HT-29 (cell line): ENCODE results near the gene HIF3A. TPM values are rescaled to one million over a fixed set of nuclear protein-coding genes. Genes with fewer than 3 reads are reported as not detected.

Experiments used
- DNase-seq: peaks from one replicate; pipeline ENCODE4 v3.0.0-alpha.2; 2015; ENCODE audit warnings: low spot score
- total RNA-seq: library from RNA; depleted of rRNA; stranded (reverse); fragments of >200 nt; shearing (Covaris generic); gene quantifications from 2 replicates; pipeline ENCODE4 v1.2.3, GENCODE V29; 2014

HIF3A gene
- total RNA-seq, 1 experiment from 2014 or later: not detected

DNA sequence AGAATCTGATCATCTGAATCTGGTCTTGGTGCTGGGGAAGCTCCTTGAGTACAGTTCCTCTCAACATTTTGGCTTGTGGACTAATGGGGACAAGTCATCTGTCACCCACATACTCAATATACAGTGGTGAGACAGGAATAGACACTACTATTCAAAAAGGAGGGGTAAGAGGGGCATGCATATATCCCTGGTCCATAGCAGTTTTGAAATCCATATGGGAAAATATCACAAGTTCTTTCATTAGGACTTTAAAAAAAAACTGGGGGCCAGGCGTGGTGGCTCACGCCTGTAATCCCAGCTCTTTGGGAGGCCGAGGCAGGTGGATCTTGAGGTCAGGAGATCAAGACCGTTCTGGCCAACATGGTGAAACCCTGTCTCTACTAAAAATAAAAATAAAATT, 29.8 kb downstream of the HIF3A start:
- DNase-seq: no peak

DNA sequence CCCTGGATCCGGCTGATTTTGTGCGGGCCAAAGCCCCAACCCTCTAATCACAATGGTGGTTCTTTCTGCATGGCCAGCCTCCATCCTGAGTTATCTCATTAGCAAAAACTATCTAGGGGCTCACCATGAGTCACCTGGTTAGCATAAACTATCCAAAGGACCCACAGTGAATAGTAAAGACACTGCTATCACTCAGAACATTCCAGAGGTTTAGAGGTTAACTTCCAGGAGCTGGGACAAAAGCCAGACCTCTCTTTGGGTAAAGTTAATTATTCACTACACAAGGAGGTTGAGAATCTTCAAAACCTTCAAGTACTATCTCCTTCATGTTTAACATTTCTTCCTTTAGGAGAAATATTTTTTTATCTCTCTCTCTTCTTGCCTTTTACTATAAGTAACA, 31.2 kb downstream of the HIF3A start:
- DNase-seq: no peak

DNA sequence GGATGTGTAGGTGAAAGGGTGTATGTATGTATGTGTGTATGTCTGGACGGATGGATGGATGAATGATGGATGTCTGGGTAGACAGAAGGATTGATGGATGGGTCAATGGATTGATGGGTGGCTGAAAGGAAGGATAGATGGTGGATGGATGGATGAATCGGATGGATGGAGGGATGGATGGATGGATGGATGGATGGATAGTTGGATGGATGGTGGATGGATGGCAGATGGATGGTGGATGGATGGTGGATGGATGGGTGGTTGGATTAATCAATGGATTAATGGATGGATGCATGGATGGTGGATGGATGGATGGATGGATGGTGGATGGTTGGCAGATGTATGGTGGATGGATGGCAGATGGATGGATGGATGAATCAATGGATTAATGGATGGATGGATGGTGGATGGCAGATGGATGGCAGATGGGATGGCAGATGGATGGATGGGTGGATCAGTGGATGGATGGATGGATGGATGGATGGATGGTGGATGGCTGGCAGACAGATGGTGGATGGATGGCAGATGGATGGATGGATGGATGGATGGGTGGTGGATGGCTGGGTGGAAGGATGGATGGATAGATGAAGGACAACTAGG, 33.6 kb downstream of the HIF3A start:
- no peak for DNase-seq

DNA sequence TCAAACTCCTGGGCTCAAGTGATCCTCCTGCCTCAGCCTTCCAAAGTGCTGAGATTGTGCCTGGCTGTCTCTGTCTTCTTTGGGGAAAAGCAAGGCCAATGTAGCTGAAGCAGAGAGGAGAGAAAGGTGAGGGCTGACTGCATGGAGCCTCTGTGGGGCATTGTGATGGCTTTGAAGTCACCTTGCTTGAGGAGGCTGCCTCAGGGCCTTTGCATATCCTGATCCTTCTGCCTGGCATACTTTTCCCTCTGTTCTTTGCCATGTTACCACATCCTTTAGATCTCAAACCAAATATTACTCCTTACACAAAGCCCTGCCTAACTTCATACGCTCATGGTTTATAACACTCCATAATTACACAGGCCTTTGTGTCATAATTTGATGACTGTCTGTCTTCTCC, 40.6 kb downstream of the HIF3A start:
- DNase-seq: no peak

DNA sequence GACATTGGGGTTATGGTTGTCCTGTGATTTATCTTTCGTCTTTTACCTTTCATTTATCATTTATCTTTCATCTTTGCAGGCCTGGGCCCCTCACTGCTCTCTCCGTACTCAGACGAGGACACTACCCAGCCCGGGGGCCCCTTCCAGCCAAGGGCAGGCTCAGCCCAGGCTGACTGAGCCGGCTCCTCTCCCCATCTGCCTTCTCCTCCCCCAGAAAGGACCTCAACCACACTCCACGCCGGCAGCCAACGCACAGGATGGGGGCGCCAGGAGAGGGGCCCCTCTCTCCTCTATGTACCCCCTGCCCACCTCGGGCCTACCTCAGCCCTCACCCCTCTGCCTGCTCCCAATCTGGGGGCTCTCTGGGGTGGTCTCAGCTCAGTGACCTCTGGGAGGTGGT, 42.6 kb downstream of the HIF3A start:
- no peak for DNase-seq

DNA sequence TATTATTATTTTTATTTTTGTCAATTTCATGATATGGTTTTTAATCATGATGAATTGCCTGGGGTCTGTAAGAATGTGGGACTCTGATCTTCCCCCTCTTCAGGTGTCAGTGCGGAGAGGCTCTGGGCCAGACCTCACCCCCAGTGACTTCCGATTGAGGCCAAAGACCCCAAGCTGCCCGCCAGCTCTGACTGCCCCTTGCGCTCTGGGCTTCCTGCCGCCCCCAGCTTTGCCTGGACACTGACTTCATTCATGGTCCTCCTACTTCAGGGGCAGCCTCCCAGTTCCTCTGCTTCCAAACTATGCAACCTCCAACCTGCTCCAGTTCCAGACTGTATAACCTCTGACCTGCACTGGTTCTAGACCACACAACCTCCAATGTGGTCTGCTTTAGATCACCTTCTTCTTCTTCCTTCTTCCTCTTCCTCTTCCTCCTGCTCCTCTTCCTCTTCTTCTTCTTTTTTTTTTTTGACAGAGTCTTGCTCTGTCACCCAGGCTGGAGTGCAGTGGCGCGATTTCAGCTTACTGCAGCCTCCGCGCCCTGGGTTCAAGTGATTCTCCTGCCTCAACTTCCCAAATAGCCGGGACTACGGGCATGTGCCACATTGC, 43.3 kb downstream of the HIF3A start:
- no peak for DNase-seq

DNA sequence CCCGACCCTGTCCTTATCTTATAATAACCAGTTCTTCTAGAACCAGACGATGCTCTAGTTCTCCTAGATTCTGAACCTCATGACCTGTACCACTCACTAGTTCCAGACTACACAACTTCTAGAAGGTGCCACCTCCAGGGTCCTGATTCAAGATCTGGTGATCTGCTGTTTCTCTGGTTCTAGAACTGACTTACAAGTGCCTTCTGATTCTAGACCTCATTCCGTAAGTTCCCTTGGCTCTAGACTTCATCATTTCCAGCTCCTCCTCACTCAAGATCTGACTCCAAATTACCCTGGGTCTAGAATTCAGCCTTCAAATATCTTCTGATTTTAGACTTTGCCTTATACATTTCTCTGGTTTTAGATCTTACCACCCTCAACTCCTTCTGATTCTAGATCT, 45.1 kb downstream of the HIF3A start:
- no peak for DNase-seq

DNA sequence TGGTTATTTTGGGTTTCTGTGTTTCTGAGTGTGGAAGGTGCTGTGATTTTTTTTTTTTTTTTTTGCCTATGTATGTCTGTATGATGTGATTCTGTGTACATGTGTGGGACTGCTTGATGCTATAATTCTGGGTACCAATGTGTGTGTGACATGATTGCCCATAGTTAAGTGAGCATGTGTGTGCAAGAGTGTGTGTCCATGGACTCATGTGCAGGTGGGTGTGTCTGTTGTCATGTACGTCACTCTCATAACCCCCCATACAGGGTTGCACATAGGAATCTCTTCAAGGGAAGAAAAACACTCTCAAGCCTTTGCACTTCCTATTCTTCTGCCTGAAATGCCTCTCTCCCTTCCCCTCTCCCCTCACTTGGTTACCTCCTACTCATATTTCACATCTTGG, 47.5 kb downstream of the HIF3A start:
- no peak for DNase-seq

DNA sequence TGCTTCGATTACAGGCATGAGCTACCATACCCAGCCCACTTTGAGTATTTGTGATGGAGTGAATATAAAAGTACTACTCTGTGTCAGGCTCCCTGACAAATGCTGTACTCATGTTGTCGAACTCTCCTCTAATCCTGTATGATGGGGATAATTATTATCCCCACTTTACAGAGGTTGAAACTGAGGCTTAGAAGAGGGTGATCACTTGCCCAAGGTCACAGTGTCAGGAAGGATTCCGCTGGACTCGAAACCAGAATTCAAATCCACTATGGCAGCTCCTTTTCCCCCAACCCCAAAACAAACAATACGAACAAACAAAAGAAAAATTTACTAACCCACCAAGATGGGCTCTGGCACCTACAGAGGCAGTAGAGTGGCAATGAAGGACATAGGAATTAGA, 48.3 kb downstream of the HIF3A start:
- no peak for DNase-seq

DNA sequence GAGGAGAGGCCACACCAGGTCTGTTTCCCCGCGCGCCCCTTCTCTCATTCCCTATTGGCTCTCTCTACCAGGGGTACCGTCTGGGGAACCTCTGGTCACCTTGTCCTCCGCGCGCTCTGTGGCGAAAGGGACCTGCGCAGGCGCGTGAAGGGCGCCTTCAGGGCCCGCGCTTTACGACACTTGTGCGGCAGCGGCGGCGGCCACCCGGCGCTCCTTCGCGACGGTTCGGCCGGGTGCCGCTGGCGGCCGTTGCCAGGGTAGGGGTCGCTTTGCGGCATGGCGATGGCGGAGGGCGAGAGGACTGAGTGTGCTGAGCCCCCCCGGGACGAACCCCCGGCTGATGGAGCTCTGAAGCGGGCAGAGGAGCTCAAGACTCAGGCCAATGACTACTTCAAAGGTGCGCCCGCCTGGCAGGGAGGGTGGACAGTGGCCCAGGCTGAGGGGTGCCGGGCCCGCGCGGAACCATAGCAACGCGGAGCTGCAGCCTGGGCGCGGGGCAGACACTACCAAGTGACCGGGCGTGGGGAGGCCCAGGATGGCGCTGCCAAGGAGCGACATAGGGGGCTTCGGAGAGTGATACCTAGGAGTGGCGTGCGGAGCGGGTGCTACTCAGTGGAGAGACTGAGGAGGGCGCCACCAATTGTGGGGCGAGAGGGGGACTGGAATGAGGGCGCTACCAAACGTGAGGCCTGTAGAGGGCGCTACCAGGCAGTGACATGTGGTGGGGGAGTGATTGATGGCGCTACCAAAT, 50.2 kb downstream of the HIF3A start, which contains the start of gene PPP5C:
Gene PPP5C, plus strand, starts transcription at position 267 of the 751 bp plus-strand sequence. Its CDS starts 10 bp downstream, at position 277.
- DNase-seq: peak; percentile 98

DNA sequence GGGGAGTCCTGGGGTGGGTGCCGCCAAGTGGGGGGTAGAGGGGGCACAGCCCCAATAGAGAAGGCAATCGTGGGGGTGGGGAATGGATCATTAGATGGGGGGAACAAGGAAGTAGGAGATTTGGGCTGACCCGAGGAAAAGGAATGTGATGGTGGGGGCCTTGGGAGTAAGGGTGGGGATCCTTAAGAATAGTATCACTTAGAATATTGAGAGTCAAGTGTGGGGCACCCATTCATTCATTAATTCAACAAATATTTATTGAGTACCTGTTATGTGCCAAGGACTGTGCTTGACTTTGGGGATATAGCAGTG, 50.7 kb downstream of the HIF3A start:
- DNase-seq: no peak

DNA sequence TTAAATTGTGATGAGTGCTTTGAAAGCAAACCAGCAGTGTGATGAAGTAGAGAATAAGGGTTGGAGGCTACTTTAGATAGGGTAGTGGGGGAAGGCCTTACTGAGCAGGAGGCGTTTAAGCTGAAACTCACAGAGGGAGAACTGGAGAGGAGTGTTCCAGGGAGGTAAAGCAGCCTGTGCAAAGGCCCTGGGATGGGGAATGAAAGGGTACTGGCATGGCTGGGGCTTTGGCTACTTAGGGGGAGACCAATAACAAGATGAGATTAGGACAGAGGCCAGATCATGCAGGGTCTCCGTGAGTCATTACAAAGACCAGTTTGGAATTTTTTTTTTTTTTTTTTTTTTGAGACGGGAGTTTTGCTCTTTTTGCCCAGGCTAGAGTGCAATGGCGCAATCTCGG, 51.1 kb downstream of the HIF3A start:
- DNase-seq: no peak

DNA sequence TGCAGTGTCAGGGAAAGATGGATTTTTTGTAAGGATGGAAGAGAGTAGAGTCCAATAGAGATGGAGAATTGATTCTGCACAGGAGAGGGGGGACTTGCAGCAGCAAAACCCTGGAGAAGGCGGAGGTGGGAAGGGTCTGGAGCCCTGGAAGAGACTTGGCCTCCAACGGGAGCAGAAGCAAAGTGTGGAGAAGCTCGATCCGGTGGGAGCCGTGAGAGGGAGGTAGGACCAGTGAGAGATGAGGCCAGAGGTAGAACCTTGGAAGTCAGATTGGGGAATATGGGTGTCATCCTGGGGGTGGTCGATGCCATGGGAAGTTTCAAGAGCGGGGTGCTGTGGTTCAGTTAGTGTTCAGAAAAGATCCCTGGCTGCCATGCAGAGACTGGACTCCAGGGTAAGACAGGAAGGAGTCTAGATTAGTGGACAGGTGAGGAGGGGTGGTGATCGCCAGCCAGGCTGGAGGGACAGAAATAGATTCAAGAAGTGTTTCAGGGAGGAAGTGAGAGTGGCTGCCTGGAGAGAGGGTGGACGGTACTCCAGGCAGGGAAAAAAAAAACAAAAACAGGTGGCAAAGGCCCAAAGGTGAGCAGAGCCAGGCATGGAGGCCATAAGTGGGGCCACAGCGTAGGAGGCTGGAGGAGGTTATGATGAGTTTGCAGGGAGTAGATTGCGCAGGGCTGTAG, 52.6 kb downstream of the HIF3A start:
- DNase-seq: no peak

DNA sequence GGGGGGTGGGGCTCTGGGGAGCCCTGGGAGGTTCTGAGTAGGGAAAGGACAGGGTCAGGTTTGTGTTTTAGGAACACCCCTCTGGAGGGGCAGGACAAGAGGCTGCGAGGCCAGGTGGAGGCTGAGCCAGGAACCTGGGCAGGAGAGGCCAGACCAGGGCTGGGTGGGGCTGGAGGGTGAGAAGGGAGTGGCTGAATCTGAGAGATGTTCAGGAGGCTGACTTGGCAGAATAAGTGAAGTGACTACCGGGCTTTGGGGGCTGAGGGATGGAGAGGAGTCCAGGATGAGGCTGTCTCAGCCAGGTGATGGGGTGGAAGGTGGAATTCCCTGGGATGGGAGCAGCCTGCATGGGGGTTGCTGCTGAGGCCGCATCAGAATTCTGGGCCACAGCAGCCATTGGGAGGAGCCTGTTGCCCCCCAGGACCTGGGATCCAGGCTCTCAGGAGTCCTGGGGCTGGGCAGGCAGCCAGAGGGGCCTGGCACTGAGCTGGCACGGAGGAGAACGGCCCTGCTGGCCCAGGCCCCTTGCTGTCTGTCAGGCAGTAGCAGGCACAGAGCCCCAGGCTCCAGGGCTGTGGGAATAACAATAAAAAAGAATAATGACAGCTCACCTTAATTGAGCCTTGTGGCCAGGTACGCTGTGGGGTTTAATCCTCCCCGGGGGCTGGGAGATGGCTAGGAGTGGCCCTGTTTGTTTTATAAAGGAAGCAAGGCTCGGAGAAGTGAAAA, 53.4 kb downstream of the HIF3A start:
- no peak for DNase-seq

DNA sequence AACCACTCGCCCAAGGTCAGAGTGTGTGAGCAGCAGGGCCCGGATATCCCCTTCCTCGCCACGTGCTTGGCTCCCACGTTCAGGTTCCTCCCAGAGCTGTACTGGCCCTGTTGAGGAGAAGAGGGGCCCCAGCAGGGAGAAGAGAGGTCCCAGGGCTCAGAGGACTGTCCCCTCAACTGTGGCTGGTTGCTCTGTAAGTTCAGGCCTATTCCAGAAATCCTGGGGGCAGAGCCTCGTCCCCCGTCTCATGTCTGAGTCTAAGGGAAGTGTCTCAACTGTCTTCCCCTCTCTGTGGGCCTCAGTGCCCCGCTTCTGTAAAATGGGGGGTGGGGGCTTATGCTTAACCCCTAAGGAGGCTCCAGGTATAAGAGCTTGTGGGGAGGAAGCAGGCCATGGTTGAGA, 53.9 kb downstream of the HIF3A start:
- DNase-seq: no peak

DNA sequence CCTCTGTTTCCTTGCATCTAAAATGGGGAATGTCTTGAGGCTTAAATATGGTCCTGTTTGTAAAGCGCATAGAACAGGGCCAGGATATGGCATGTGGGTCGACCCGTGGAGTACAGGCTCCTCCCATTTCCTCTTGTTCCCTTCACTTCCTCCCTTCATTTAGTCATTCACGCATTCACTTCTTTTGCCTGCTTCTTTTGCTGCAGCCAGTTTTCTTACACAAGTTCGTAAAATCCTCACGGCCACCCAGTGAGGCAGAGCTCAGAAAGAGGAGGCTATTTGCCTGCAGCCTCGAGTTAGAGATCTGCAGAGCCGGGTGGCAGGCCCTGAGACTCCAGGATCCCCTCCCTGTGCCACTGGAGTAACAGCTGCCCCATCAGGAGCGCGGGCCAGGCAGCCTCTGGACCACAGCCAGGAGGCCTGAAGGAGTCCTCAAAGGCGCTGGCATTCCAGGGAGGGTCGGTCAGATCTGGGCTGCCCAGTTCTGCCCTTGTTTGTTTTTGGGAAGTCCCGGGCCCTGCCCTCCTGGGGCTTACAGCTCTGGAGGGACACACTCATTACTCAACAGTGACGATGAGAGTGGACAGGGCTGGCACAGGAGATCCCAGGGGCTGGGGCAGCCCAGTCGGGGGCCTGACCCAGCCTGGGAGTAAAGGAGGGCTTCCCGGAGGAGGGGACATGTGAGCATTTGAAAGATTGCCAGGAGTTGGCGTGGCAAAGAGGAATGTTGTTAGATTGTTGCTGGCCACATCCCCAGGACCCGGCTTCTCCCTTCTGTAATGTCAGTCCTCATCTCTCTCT, 54.6 kb downstream of the HIF3A start:
- peak; percentile 63 for DNase-seq

DNA sequence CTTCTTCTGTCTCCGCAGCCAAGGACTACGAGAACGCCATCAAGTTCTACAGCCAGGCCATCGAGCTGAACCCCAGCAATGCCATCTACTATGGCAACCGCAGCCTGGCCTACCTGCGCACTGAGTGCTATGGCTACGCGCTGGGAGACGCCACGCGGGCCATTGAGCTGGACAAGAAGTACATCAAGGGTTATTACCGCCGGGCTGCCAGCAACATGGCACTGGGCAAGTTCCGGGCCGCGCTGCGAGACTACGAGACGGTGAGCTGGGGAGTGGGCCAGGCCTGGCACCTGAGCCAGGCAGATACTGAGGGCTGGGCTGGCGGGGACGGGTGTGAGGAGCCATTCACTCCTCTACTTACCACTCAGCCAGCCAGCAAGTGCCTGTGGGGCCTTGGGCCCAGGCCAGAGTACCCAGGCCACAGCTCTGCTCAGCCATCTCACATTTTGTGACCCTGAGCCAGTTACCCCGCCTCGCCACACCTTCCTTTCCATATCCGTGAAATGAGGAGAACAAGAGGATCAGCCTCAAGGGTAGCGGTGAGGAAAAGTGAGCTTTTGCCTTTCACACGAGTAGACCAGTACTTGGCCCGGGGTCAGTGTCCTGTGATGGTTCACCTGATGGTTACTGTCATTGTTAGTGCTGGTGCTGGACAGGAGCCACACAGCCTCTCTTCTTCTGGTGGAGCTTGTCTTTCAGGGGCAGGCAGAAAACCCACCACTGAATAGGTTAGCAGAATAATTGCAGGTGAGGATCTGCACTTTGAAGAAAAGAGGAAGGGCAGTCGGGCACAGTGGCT, 57.1 kb downstream of the HIF3A start:
- no peak for DNase-seq

DNA sequence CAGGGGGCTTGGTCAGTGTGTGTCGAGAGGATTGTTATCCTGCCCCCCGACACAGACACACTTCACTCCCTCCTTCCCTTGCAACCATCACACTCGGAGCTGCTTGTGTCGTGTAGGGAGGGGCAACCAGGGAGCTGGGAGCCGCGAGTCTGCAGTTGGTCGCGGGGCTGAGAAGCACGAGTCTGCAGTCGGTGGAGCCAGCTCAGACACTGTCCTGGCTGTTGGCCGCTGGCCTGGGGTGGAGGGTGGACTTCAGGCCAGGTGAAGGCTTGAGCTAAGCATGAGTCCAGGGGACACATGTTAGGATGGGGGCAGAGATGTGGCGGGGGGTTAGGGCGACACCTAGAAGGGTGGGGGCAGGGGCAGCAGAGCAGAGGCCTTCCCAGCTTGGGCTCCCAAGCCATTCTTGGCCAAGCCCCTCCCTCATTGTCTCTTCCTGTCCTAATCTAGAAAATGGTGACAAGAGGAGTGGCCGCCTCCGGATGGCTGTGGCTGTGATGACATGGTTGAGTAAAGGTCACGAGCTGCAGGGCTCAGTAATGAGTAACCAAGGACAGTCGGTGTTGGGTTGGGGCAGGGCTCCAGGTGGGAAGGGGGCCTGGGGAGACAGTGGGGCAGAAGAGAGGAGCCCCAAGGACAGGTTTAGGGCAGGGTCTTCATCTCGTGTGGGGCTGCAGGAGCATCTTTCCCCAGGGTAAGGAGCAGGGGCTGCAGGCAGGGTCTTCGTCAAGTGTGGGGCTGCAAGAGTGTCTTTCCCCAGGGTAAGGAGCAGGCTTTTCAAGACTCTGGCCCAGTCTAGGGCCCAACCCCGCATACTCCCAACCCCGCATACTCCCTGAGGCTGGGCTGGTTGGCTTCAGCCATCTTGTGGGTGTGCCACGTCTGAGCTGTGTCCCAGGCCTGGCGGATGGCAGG, 58.6 kb downstream of the HIF3A start:
- no peak for DNase-seq
